ENCODE results near the gene GNG14. TPM values are rescaled to one million over a fixed set of nuclear protein-coding genes. Genes with fewer than 3 reads are reported as not detected.
A peak's percentile ranks its signal among the peaks of the same experiment; 100 is the strongest.

GNG14 gene
- total RNA-seq, 1 donor from 2014 or later, result not detected

- H3K36me3 Mint-ChIP-seq (ENCODE audit: low read depth), result peaks cover 38% of the 10 kb centered on the region
- no peaks in the 10 kb centered on the region for H3K9me3 Mint-ChIP-seq
- intact Hi-C loops (cut with micrococcal nuclease), result loop anchor here (5.0 kb wide), 4 partner anchors 39 to 216 kb away; partner anchors contain the start of genes CALR, DHPS, MAN2B1 and WDR83
- CTCF ChIA-PET, result interaction anchor here (1.1 to 3.6 kb wide), 3 partner anchors 13 to 75 kb away, joined by 3 to 14 read pairs (median 8); partner anchors contain the start of gene TRIR
- no peaks in the 10 kb centered on the region for H3K27me3 Mint-ChIP-seq
- TF ChIP-seq CTCF (IDR thresholded peaks at IDR 0.05), result no peak
- ATAC-seq (ENCODE audit: low read depth) (no peak), DNase-seq (no peak)
- POLR2A ChIA-PET, result interaction anchor here (0.6 to 7.0 kb wide), 4 partner anchors 15 to 72 kb away, joined by 3 to 121 read pairs (median 4); partner anchors contain the start of genes FBXW9, GET3, MAN2B1 and TRIR
- H3K4me3 Mint-ChIP-seq, result peak overlapping the region; percentile 89
- peaks cover 44% of the 10 kb centered on the region for H3K4me1 Mint-ChIP-seq
- peak overlapping the region; percentile 74 for H3K27ac Mint-ChIP-seq
These were observed 33.3 kb downstream of the GNG14 start for GRCh38 chr19:12720851-12721655.

GRCh38 chr19:12721656-12722565 lies 34.1 kb downstream of the GNG14 start:
- peak overlapping the region; percentile 74 for H3K27ac Mint-ChIP-seq
- H3K36me3 Mint-ChIP-seq (ENCODE audit: low read depth), result peaks cover 35% of the 10 kb centered on the region
- no peaks in the 10 kb centered on the region for H3K27me3 Mint-ChIP-seq
- ChIA-PET CTCF (interaction anchor here (1.1 to 3.6 kb wide), 6 partner anchors 12 to 74 kb away, joined by 3 to 14 read pairs (median 4); partner anchors contain the start of genes GET3 and TRIR), POLR2A (interaction anchor here (0.6 to 7.0 kb wide), 12 partner anchors 9 to 159 kb away, joined by 3 to 121 read pairs (median 4); partner anchors contain the start of genes DHPS, DNASE2, FBXW9 and GET3)
- intact Hi-C loops (cut with micrococcal nuclease), result loop anchor here (1.0 to 5.0 kb wide), 6 partner anchors 12 to 215 kb away; partner anchors contain the start of genes CALR, DHPS, FBXW9 and MAN2B1
- H3K9me3 Mint-ChIP-seq, result no peaks in the 10 kb centered on the region
- peak; percentile 38 for ATAC-seq (ENCODE audit: low read depth)
- H3K4me1 Mint-ChIP-seq, result peaks cover 43% of the 10 kb centered on the region
- H3K4me3 Mint-ChIP-seq, result peak overlapping the region; percentile 92
- TF ChIP-seq CTCF (IDR thresholded peaks at IDR 0.05), result no peak
- peak; percentile 40 for DNase-seq

- ChIA-PET POLR2A (interaction anchor here (0.6 to 7.0 kb wide), 17 partner anchors 8 to 211 kb away, joined by 3 to 121 read pairs (median 6); partner anchors contain the start of genes DHPS, DNASE2, FARSA and FBXW9), CTCF (interaction anchor here (0.5 to 3.6 kb wide), 6 partner anchors 11 to 159 kb away, joined by 3 to 14 read pairs (median 4); partner anchors contain the start of genes GET3 and TRIR)
- intact Hi-C loops (cut with micrococcal nuclease), result loop anchor here (1.0 to 5.0 kb wide), 6 partner anchors 12 to 215 kb away; partner anchors contain the start of genes CALR, DHPS, FBXW9 and MAN2B1
- ATAC-seq (ENCODE audit: low read depth) (peak; percentile 84), DNase-seq (peak; percentile 75)
- TF ChIP-seq CTCF (IDR thresholded peaks at IDR 0.05), result no peak
- Mint-ChIP-seq H3K27me3 (no peaks in the 10 kb centered on the region), H3K4me3 (peak overlapping the region; percentile 92), H3K4me1 (peaks cover 43% of the 10 kb centered on the region), H3K36me3 (ENCODE audit: low read depth) (peaks cover 37% of the 10 kb centered on the region), H3K27ac (peak overlapping the region; percentile 90), H3K9me3 (no peaks in the 10 kb centered on the region)
These were observed 35.0 kb downstream of the GNG14 start for GRCh38 chr19:12722566-12723380.

GRCh38 chr19:12723381-12723640 lies 35.5 kb downstream of the GNG14 start:
- intact Hi-C loops (cut with micrococcal nuclease), result loop anchor here (5.0 kb wide), 4 partner anchors 41 to 214 kb away; partner anchors contain the start of genes CALR, DHPS, MAN2B1 and WDR83
- Mint-ChIP-seq H3K4me1 (peaks cover 43% of the 10 kb centered on the region), H3K9me3 (no peaks in the 10 kb centered on the region), H3K4me3 (peak overlapping the region; percentile 92), H3K27me3 (no peaks in the 10 kb centered on the region), H3K36me3 (ENCODE audit: low read depth) (peaks cover 41% of the 10 kb centered on the region), H3K27ac (peak overlapping the region; percentile 90)
- POLR2A ChIA-PET, result interaction anchor here (0.6 to 7.0 kb wide), 16 partner anchors 8 to 210 kb away, joined by 3 to 121 read pairs (median 6); partner anchors contain the start of genes DHPS, DNASE2, FARSA and FBXW9
- CTCF ChIA-PET, result interaction anchor here (0.5 to 3.6 kb wide), 4 partner anchors 10 to 159 kb away, joined by 3 to 14 read pairs (median 7); partner anchors contain the start of gene TRIR
- no peak for TF ChIP-seq CTCF (IDR thresholded peaks at IDR 0.05)
- ATAC-seq (ENCODE audit: low read depth) (peak; percentile 4), DNase-seq (no peak)

Measured in activated B cell treated with CpG ODN at 0.5 μM for 24 hours (primary cell).